Measurements from ENCODE around the gene PRC1. TPM values are rescaled to one million over a fixed set of nuclear protein-coding genes. Genes with fewer than 3 reads are reported as not detected.

Gene PRC1
- polyA plus RNA-seq, 1 donor from 2014 or later = 18.2 TPM

DNA sequence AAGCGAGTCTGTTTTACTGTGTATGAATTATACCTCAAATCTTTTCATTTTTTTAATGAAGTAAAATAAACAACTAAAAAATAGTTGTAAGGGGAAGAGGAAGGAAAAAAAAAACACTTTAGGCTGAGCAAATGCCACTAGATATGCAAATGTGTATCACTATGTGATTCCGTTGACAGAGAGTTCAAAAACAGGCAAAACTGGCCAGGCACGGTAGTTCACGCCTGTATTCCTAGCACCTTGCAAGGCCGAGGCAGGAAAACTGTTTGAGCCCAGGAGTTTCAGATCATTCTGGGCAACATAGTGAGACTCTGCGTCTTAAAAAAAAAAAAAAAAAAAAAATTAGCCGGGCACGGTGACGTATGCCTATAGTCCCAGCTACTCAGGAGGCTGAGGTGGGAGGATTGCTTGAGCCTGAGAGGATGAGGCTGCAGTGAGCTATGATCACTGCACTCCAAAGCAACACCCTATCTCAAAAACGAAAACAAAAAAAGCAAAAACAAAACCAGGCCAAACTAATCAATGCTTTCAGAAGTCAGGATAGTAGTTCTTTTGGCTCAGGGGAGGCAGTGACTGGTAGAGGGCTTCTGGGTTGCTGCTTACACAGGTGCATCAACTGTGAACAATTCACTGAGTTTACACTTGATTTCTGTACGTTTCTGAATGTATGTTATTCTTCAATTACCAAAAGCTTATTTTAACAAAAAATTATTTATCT is 7.4 kb downstream of the PRC1 start:
- H3K79me2 ChIP-seq (replicated peaks; ENCODE audit: insufficient read depth, low read length) = peaks cover 55% of the 10 kb centered on the region
- no peak overlapping the region for H3K4me3 ChIP-seq (ENCODE audit: low read length)
- no peak overlapping the region for H3K27ac ChIP-seq (ENCODE audit: low read length)
- no peak overlapping the region for H2AFZ ChIP-seq (ENCODE audit: low read depth, low read length)
- TF ChIP-seq EZH2 (IDR thresholded peaks at IDR 0.05; ENCODE audit: borderline replicate concordance, insufficient read depth, low read length, poor library complexity, severe bottlenecking) (no peak), RAD21 (conservative IDR thresholded peaks at IDR 0.05) (no peak), EP300 (conservative IDR thresholded peaks at IDR 0.05; ENCODE audit: poor library complexity, severe bottlenecking) (no peak)
- TF ChIP-seq, protein P1, sequence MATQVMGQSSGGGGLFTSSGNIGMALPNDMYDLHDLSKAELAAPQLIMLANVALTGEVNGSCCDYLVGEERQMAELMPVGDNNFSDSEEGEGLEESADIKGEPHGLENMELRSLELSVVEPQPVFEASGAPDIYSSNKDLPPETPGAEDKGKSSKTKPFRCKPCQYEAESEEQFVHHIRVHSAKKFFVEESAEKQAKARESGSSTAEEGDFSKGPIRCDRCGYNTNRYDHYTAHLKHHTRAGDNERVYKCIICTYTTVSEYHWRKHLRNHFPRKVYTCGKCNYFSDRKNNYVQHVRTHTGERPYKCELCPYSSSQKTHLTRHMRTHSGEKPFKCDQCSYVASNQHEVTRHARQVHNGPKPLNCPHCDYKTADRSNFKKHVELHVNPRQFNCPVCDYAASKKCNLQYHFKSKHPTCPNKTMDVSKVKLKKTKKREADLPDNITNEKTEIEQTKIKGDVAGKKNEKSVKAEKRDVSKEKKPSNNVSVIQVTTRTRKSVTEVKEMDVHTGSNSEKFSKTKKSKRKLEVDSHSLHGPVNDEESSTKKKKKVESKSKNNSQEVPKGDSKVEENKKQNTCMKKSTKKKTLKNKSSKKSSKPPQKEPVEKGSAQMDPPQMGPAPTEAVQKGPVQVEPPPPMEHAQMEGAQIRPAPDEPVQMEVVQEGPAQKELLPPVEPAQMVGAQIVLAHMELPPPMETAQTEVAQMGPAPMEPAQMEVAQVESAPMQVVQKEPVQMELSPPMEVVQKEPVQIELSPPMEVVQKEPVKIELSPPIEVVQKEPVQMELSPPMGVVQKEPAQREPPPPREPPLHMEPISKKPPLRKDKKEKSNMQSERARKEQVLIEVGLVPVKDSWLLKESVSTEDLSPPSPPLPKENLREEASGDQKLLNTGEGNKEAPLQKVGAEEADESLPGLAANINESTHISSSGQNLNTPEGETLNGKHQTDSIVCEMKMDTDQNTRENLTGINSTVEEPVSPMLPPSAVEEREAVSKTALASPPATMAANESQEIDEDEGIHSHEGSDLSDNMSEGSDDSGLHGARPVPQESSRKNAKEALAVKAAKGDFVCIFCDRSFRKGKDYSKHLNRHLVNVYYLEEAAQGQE (IDR thresholded peaks at IDR 0.05; ENCODE audit: borderline replicate concordance) = no peak
- TF ChIP-seq, protein P2, sequence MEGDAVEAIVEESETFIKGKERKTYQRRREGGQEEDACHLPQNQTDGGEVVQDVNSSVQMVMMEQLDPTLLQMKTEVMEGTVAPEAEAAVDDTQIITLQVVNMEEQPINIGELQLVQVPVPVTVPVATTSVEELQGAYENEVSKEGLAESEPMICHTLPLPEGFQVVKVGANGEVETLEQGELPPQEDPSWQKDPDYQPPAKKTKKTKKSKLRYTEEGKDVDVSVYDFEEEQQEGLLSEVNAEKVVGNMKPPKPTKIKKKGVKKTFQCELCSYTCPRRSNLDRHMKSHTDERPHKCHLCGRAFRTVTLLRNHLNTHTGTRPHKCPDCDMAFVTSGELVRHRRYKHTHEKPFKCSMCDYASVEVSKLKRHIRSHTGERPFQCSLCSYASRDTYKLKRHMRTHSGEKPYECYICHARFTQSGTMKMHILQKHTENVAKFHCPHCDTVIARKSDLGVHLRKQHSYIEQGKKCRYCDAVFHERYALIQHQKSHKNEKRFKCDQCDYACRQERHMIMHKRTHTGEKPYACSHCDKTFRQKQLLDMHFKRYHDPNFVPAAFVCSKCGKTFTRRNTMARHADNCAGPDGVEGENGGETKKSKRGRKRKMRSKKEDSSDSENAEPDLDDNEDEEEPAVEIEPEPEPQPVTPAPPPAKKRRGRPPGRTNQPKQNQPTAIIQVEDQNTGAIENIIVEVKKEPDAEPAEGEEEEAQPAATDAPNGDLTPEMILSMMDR (IDR thresholded peaks at IDR 0.05; ENCODE audit: poor library complexity, severe bottlenecking) = no peak
- H3K9me3 ChIP-seq (ENCODE audit: low read length) = no peaks in the 10 kb centered on the region
- no peaks in the 10 kb centered on the region for H3K36me3 ChIP-seq (ENCODE audit: insufficient read depth, low read length)
- no peaks in the 10 kb centered on the region for H4K20me1 ChIP-seq (ENCODE audit: insufficient read depth)
- H3K9ac ChIP-seq (ENCODE audit: low read length) = no peak overlapping the region
- no peaks in the 10 kb centered on the region for H3K9me2 ChIP-seq (ENCODE audit: insufficient read depth, low read length)
- no peaks in the 10 kb centered on the region for H3K27me3 ChIP-seq (ENCODE audit: insufficient read depth, low read depth, low read length)
- H3F3A ChIP-seq (ENCODE audit: insufficient read depth, low read length, poor library complexity, severe bottlenecking) = no peaks in the 10 kb centered on the region
- H3K4me2 ChIP-seq (ENCODE audit: low read length) = no peak overlapping the region

DNA sequence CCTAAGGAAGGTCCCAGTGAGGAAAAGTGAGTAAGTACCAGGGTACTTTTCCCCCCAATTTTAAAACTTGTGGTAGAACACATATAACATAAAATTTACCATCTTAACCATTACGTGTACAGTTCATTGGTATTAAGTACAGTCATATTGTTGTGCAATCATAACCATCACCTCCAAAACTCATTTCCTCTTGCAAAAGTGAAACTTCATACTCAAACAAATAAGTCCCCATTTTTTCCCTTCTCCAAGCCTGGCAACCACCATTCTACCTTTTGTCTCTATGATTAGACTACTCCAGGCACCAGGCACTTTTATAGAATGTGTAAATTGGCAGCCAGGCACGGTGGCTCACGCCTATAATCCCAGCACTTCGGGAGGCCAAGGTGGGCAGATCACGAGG is 12.2 kb downstream of the PRC1 start:
- no peaks in the 10 kb centered on the region for H3K27me3 ChIP-seq (ENCODE audit: insufficient read depth, low read depth, low read length)
- no peak overlapping the region for H2AFZ ChIP-seq (ENCODE audit: low read depth, low read length)
- H3K27ac ChIP-seq (ENCODE audit: low read length) = no peak overlapping the region
- no peaks in the 10 kb centered on the region for H3K9me2 ChIP-seq (ENCODE audit: insufficient read depth, low read length)
- H3F3A ChIP-seq (ENCODE audit: insufficient read depth, low read length, poor library complexity, severe bottlenecking) = no peaks in the 10 kb centered on the region
- H3K9ac ChIP-seq (ENCODE audit: low read length) = no peak overlapping the region
- TF ChIP-seq, protein P2 (IDR thresholded peaks at IDR 0.05; ENCODE audit: poor library complexity, severe bottlenecking) = no peak
- TF ChIP-seq SMC3 (conservative IDR thresholded peaks at IDR 0.05; ENCODE audit: poor library complexity) = no peak
- no peak for TF ChIP-seq EP300 (conservative IDR thresholded peaks at IDR 0.05; ENCODE audit: poor library complexity, severe bottlenecking)
- no peak for TF ChIP-seq RAD21 (conservative IDR thresholded peaks at IDR 0.05)
- TF ChIP-seq EZH2 (IDR thresholded peaks at IDR 0.05; ENCODE audit: borderline replicate concordance, insufficient read depth, low read length, poor library complexity, severe bottlenecking) = no peak
- TF ChIP-seq POLR2AphosphoS5 (IDR thresholded peaks at IDR 0.05) = no peak
- TF ChIP-seq MXI1 (conservative IDR thresholded peaks at IDR 0.05; ENCODE audit: poor library complexity, severe bottlenecking) = no peak
- TF ChIP-seq TAF1 (IDR thresholded peaks at IDR 0.05; ENCODE audit: low read depth) = no peak
- TF ChIP-seq, protein P1 (IDR thresholded peaks at IDR 0.05; ENCODE audit: borderline replicate concordance) = no peak
- H3K4me2 ChIP-seq (ENCODE audit: low read length) = no peak overlapping the region
- no peak overlapping the region for H3K4me3 ChIP-seq (ENCODE audit: low read length)
- H4K20me1 ChIP-seq (ENCODE audit: insufficient read depth) = no peaks in the 10 kb centered on the region
- no peaks in the 10 kb centered on the region for H3K9me3 ChIP-seq (ENCODE audit: low read length)
- H3K79me2 ChIP-seq (replicated peaks; ENCODE audit: insufficient read depth, low read length) = peaks cover 20% of the 10 kb centered on the region
- H3K36me3 ChIP-seq (ENCODE audit: insufficient read depth, low read length) = no peaks in the 10 kb centered on the region

Data from neural cell (in vitro differentiated cells).